PC-9 (cell line): ENCODE results near the gene TOM1.

Experiments
- CTCF ChIP-seq: fragments of 200-600 bp; sonication (generic); conservative IDR thresholded peaks from 2 replicates; pipeline ENCODE4 v1.6.1; 2017; ENCODE audit warnings: mixed run types, antibody characterized with exemption, mild to moderate bottlenecking, moderate library complexity
- EZH2 ChIP-seq: fragments of 200-600 bp; sonication (generic); IDR thresholded peaks from 2 replicates; pipeline ENCODE4 v1.8.0; 2017; ENCODE audit warnings: antibody characterized with exemption, low read depth

- TF ChIP-seq CTCF (no peak), EZH2 (no peak)
Observed at GRCh38 chr22:35354068-35354467, 54.4 kb downstream of the TOM1 start.
